ENCODE results near the gene DRC3. TPM values are rescaled to one million over a fixed set of nuclear protein-coding genes. Genes with fewer than 3 reads are reported as not detected.

DRC3 gene
- total RNA-seq, 2 experiments from 2014 or later = 0.19 TPM; not detected in 1

DNA sequence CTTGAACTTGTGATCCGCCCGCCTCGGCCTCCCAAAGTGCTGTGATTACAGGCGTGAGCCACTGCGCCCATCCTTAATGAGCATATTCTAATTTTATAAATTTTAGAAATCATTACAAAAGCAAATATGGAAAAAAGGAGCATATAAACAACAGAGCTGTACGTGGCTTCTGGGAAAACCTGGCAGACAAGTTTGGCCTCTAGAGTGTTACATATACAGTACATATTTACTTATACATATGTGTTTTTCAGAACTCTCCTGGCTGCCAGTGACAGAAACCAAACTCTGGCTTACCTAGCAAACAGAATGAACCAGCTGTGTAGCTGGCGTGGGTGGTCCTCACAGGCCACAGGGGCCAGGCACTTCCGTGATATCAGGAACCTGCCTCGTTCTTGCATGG lies 10.1 kb downstream of the DRC3 start:
- DNase-seq (ENCODE audit: low spot score) = no peak
- Histone ChIP-seq H3K9me3 (ENCODE audit: low read length) (no peaks in the 10 kb centered on the region), H3K9me2 (ENCODE audit: insufficient read depth, low read length) (no peaks in the 10 kb centered on the region), H3K4me1 (ENCODE audit: insufficient read depth, low read length, poor library complexity, severe bottlenecking) (no peaks in the 10 kb centered on the region), H3K4me2 (ENCODE audit: low read length) (no peak overlapping the region), H3K4me3 (ENCODE audit: low read depth, low read length, poor library complexity, severe bottlenecking) (no peak overlapping the region), H3K36me3 (ENCODE audit: insufficient read depth, low read length) (no peaks in the 10 kb centered on the region), H3K79me2 (ENCODE audit: insufficient read depth, low read depth, low read length) (no peaks in the 10 kb centered on the region), H3K27ac (ENCODE audit: low read depth, low read length, poor library complexity, severe bottlenecking) (no peak overlapping the region), H4K20me1 (ENCODE audit: insufficient read depth, low read length) (no peaks in the 10 kb centered on the region), H2AFZ (ENCODE audit: low read length) (no peak overlapping the region)
- TF ChIP-seq, protein P1, sequence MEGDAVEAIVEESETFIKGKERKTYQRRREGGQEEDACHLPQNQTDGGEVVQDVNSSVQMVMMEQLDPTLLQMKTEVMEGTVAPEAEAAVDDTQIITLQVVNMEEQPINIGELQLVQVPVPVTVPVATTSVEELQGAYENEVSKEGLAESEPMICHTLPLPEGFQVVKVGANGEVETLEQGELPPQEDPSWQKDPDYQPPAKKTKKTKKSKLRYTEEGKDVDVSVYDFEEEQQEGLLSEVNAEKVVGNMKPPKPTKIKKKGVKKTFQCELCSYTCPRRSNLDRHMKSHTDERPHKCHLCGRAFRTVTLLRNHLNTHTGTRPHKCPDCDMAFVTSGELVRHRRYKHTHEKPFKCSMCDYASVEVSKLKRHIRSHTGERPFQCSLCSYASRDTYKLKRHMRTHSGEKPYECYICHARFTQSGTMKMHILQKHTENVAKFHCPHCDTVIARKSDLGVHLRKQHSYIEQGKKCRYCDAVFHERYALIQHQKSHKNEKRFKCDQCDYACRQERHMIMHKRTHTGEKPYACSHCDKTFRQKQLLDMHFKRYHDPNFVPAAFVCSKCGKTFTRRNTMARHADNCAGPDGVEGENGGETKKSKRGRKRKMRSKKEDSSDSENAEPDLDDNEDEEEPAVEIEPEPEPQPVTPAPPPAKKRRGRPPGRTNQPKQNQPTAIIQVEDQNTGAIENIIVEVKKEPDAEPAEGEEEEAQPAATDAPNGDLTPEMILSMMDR (conservative IDR thresholded peaks at IDR 0.05; ENCODE audit: low read length) = no peak
- TF ChIP-seq EZH2phosphoT487 (IDR thresholded peaks at IDR 0.05; ENCODE audit: borderline replicate concordance, low read depth, low read length) = no peak
- BruUV-seq (replicated peaks) = no TSS peak
- ChIA-PET CTCF (ENCODE audit: unreplicated experiment) (interaction anchor here (0.5 kb wide), 1 partner anchor 416 kb away, joined by 3 read pairs; no protein-coding TSS in a partner anchor), POLR2A (no interaction called here)
- intact Hi-C loops (cut with micrococcal nuclease; ENCODE audit: unreplicated experiment) = no loop called here

DNA sequence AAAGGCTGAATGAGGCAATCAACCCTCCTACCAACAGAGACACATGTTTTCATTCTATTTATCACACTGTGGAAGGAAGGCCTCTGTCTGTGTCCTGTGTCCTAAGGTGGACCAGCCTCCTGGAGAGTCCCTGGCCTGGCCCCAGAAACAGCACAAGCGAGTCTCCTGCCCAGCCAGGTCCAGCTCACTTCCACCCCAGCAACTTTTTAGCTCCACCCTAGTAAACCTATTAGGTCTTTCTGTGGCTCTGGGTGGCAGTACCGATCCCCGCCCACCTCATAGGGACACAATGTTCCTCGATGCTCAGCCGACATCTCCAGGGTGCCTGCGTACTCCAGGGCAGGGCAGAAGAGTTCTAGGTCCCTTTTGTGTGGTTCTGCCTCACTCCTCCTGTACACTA lies 10.7 kb downstream of the DRC3 start:
- no peaks in the 10 kb centered on the region for H3K9me3 ChIP-seq (ENCODE audit: low read length)
- H2AFZ ChIP-seq (ENCODE audit: low read length) = no peak overlapping the region
- intact Hi-C loops (cut with micrococcal nuclease; ENCODE audit: unreplicated experiment) = no loop called here
- ChIA-PET POLR2A (no interaction called here), CTCF (ENCODE audit: unreplicated experiment) (no interaction called here)
- no peaks in the 10 kb centered on the region for H3K9me2 ChIP-seq (ENCODE audit: insufficient read depth, low read length)
- H3K27ac ChIP-seq (ENCODE audit: low read depth, low read length, poor library complexity, severe bottlenecking) = no peak overlapping the region
- no peak overlapping the region for H3K4me2 ChIP-seq (ENCODE audit: low read length)
- H3K4me3 ChIP-seq (ENCODE audit: low read depth, low read length, poor library complexity, severe bottlenecking) = no peak overlapping the region
- H3K36me3 ChIP-seq (ENCODE audit: insufficient read depth, low read length) = no peaks in the 10 kb centered on the region
- no TSS peak for BruUV-seq (replicated peaks)
- no peak for TF ChIP-seq EZH2phosphoT487 (IDR thresholded peaks at IDR 0.05; ENCODE audit: borderline replicate concordance, low read depth, low read length)
- TF ChIP-seq, protein P1 (conservative IDR thresholded peaks at IDR 0.05; ENCODE audit: low read length) = no peak
- H3K79me2 ChIP-seq (ENCODE audit: insufficient read depth, low read depth, low read length) = no peaks in the 10 kb centered on the region
- H4K20me1 ChIP-seq (ENCODE audit: insufficient read depth, low read length) = no peaks in the 10 kb centered on the region
- DNase-seq (ENCODE audit: low spot score) = no peak
- no peaks in the 10 kb centered on the region for H3K4me1 ChIP-seq (ENCODE audit: insufficient read depth, low read length, poor library complexity, severe bottlenecking)

DNA sequence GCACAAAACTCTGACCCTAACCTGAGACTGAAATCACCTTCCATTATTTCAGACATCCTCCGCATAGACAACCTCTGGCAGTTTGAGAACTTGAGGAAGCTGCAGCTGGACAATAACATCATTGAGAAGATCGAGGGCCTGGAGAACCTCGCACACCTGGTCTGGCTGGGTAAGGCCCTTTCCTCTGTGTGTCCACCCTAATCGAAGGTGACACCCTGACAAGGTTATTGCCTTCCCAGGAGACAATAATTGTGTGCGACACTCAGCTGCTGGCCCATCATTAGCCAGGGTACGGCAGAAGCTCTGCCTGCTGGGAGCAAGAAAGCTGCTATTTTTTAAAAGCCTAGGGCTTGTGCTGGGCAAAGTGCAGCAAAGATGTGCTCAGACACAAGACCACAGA lies 11.1 kb downstream of the DRC3 start:
- Histone ChIP-seq H3K4me1 (ENCODE audit: insufficient read depth, low read length, poor library complexity, severe bottlenecking) (no peaks in the 10 kb centered on the region), H3K4me3 (ENCODE audit: low read depth, low read length, poor library complexity, severe bottlenecking) (no peak overlapping the region), H3K79me2 (ENCODE audit: insufficient read depth, low read depth, low read length) (no peaks in the 10 kb centered on the region), H2AFZ (ENCODE audit: low read length) (no peak overlapping the region), H3K9me2 (ENCODE audit: insufficient read depth, low read length) (no peaks in the 10 kb centered on the region), H3K36me3 (ENCODE audit: insufficient read depth, low read length) (no peaks in the 10 kb centered on the region), H3K27ac (ENCODE audit: low read depth, low read length, poor library complexity, severe bottlenecking) (no peak overlapping the region), H3K9me3 (ENCODE audit: low read length) (no peaks in the 10 kb centered on the region), H4K20me1 (ENCODE audit: insufficient read depth, low read length) (no peaks in the 10 kb centered on the region), H3K4me2 (ENCODE audit: low read length) (no peak overlapping the region)
- intact Hi-C loops (cut with micrococcal nuclease; ENCODE audit: unreplicated experiment) = no loop called here
- no peak for DNase-seq (ENCODE audit: low spot score)
- BruUV-seq (replicated peaks) = no TSS peak
- ChIA-PET POLR2A (interaction anchor here (1.8 kb wide), 1 partner anchor 11 kb away, joined by 5 read pairs; the partner anchor contains the start of genes DRC3 and TOM1L2), CTCF (ENCODE audit: unreplicated experiment) (no interaction called here)
- TF ChIP-seq EZH2phosphoT487 (IDR thresholded peaks at IDR 0.05; ENCODE audit: borderline replicate concordance, low read depth, low read length) = no peak
- TF ChIP-seq, protein P1 (conservative IDR thresholded peaks at IDR 0.05; ENCODE audit: low read length) = no peak
